Mononuclear cell (primary cell): ENCODE results near the gene DIPK1A. TPM values are rescaled to one million over a fixed set of nuclear protein-coding genes. Genes with fewer than 3 reads are reported as not detected.

Experiments
- H3K27me3 ChIP-seq: 2 replicates; pipeline ENCODE4 v1.6.0; 2011; ENCODE audit warnings: low read length, control low read depth; ENCODE audit not compliant: insufficient read depth
- H3K4me1 ChIP-seq: 2 replicates; pipeline ENCODE4 v1.5.1; 2011; ENCODE audit warnings: mild to moderate bottlenecking, low read length, control low read depth; ENCODE audit not compliant: insufficient read depth
- H3K4me3 ChIP-seq: 2 replicates; pipeline ENCODE4 v1.5.1; 2011; ENCODE audit warnings: mild to moderate bottlenecking, low read length, moderate library complexity
- H3K9me3 ChIP-seq: 2 replicates; pipeline ENCODE4 v1.5.1; 2011; ENCODE audit warnings: low read depth, mild to moderate bottlenecking, control low read depth, low read length
- total RNA-seq: library from RNA; depleted of rRNA; stranded (reverse); fragments of >200 nt; gene quantifications from one replicate; pipeline ENCODE4 v1.2.3, GENCODE V29; 2012

DIPK1A gene
- total RNA-seq, 1 donor: 6.8 TPM

- no peak overlapping the region for H3K4me3 ChIP-seq
- H3K4me1 ChIP-seq: peaks cover 7% of the 10 kb centered on the region
- no peaks in the 10 kb centered on the region for H3K27me3 ChIP-seq
- no peaks in the 10 kb centered on the region for H3K9me3 ChIP-seq
These were observed 101.7 kb downstream of the DIPK1A start for GRCh38 chr1:92859400-92860039.

- Histone ChIP-seq H3K4me3 (no peak overlapping the region), H3K4me1 (peaks cover 14% of the 10 kb centered on the region), H3K9me3 (no peaks in the 10 kb centered on the region), H3K27me3 (no peaks in the 10 kb centered on the region)
These were observed 102.5 kb downstream of the DIPK1A start for GRCh38 chr1:92858564-92859399.

GRCh38 chr1:92857817-92858216 lies 103.4 kb downstream of the DIPK1A start:
- no peaks in the 10 kb centered on the region for H3K27me3 ChIP-seq
- peaks cover 24% of the 10 kb centered on the region for H3K4me1 ChIP-seq
- H3K4me3 ChIP-seq: no peak overlapping the region
- H3K9me3 ChIP-seq: no peaks in the 10 kb centered on the region

DNA sequence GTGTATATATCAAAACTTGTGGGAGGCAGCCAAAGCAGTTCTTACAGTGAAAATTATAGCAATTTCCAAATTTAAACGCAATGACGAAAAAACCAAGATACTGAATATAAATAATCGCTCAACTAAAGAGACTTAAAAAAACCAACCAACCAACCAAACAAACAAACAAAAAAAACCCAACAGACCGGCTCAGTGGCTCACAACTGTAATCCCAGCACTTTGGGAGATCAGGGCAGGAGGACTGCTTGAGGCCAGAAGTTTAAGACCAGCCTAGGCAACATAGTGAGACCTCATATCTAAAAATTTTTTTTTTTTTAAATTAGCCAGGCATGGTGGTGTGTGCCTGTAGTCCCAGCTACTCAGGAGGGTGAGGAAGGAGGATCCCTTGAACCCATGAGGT lies 106.0 kb downstream of the DIPK1A start:
- H3K9me3 ChIP-seq: no peaks in the 10 kb centered on the region
- no peaks in the 10 kb centered on the region for H3K27me3 ChIP-seq
- H3K4me3 ChIP-seq: no peak overlapping the region
- H3K4me1 ChIP-seq: peaks cover 36% of the 10 kb centered on the region

GRCh38 chr1:92854101-92854785 lies 107.0 kb downstream of the DIPK1A start:
- Histone ChIP-seq H3K4me1 (peaks cover 33% of the 10 kb centered on the region), H3K27me3 (no peaks in the 10 kb centered on the region), H3K9me3 (no peaks in the 10 kb centered on the region), H3K4me3 (no peak overlapping the region)

DNA sequence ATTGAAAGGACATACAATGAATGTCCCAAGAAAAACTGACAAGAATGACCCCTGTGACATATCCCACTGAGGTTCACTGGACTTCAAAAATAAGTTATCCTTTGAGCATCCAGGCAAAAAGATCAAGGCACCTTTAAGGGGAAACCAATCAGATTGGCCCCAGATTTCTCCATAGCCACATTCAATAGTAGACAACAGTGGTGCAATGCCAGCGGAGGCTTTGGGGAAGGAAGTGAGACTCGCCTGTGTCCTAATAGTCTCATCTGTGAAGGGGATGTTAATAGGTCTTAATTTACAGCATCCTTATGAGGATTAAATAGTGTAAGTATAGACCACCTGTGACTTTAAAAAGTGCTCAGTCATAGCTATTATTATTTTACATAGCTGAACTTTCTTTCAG lies 108.0 kb downstream of the DIPK1A start:
- no peak overlapping the region for H3K4me3 ChIP-seq
- no peaks in the 10 kb centered on the region for H3K9me3 ChIP-seq
- no peaks in the 10 kb centered on the region for H3K27me3 ChIP-seq
- peaks cover 32% of the 10 kb centered on the region for H3K4me1 ChIP-seq

DNA sequence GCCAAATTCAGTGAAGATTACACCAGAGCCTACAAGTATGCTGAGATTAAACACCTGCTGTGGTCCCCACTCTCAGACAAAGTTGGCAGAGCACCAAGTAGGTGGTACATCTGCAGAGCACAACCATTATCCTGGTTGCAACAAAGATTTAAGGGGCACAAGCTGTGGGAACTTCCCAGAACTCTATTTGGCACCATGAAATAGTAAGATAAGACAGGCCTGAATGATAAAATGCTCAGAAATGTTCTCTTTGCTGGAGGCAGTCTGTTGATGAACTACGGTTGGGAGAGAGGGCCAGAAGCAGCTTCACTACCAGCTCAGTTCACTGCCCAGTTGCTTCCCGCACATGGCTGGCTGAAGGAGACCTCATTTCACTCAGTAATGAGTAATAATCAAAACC lies 109.5 kb downstream of the DIPK1A start:
- no peaks in the 10 kb centered on the region for H3K9me3 ChIP-seq
- H3K4me1 ChIP-seq: peaks cover 32% of the 10 kb centered on the region
- H3K27me3 ChIP-seq: no peaks in the 10 kb centered on the region
- no peak overlapping the region for H3K4me3 ChIP-seq

DNA sequence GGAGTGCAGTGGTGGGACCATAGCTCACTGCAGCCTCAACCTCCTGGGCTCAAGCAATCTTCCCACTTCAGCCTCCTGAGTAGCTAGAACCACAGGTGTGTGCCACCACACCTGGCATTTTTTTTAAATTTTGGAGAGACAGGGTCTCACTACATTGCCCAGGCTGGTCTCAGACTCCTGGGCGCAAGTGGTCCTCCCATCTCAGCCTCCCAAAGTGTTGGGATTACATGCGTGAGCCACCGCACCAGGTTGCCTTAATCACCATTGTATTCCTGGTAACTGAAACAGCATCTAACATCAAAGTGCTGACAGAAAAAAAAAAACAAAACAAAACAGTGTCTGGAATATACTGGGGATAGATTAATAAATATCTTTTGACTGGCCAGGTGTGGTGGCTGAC lies 111.2 kb downstream of the DIPK1A start:
- H3K9me3 ChIP-seq: no peaks in the 10 kb centered on the region
- no peaks in the 10 kb centered on the region for H3K27me3 ChIP-seq
- H3K4me1 ChIP-seq: peaks cover 32% of the 10 kb centered on the region
- no peak overlapping the region for H3K4me3 ChIP-seq

DNA sequence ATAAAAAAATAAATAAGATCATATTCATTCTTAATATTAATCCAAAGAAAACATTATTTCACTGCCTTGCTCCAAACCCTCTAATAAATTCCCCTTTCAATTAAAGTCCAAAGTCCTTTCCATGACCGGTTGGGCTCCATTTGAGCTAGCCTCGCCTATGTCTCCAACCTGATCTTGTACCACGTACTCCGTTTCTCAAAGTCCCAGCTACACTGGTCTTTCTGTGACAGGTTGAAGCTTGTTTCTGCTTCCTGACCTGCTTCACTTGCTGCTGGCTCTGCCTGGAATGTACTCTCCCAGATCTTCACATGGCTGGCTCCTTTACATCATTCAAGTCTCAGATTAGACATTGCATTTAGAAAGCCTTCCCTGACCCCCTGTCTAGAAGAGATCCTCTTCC lies 113.1 kb downstream of the DIPK1A start:
- Histone ChIP-seq H3K9me3 (no peaks in the 10 kb centered on the region), H3K4me3 (no peak overlapping the region), H3K27me3 (no peaks in the 10 kb centered on the region), H3K4me1 (peaks cover 17% of the 10 kb centered on the region)

DNA sequence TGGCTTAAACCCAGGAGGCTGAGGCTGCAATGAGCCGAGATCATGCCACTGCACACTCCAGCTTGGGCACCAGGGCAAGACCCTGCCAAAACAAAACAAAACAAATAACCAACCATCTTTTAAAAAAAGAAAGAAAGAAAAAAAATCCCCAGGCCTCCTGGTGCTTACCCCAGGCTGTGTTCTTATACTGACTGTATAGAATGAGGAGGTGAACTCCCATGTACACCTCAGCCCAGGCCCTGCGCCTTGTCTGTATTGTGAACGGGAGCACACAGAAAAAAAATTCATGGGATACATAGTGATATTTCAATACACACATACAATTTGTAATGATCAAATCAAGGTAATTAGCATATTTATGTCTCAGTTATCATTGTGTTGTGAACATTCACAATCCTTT lies 115.4 kb downstream of the DIPK1A start:
- H3K4me3 ChIP-seq: no peak overlapping the region
- H3K27me3 ChIP-seq: no peaks in the 10 kb centered on the region
- no peaks in the 10 kb centered on the region for H3K9me3 ChIP-seq
- H3K4me1 ChIP-seq: no peaks in the 10 kb centered on the region

DNA sequence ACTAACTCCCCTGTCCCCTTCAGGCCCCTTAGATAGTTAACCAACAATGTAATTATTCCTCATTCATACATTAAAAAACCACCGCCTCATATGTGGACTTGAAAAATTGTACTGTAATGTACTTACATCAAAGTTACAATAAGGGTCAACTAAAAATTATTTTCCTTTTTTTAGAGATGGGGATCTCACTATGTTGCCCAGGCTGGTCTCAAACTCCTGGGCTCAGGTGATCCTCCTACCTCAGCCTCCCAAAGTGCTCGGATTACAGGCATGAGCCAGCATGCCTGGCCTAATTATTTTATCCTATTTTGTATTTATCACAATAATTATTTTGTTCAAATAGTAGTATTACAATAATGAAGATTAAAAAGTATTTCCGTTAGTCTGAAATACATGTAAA lies 116.8 kb downstream of the DIPK1A start:
- H3K4me1 ChIP-seq: peaks cover 6% of the 10 kb centered on the region
- no peaks in the 10 kb centered on the region for H3K27me3 ChIP-seq
- no peak overlapping the region for H3K4me3 ChIP-seq
- no peaks in the 10 kb centered on the region for H3K9me3 ChIP-seq

DNA sequence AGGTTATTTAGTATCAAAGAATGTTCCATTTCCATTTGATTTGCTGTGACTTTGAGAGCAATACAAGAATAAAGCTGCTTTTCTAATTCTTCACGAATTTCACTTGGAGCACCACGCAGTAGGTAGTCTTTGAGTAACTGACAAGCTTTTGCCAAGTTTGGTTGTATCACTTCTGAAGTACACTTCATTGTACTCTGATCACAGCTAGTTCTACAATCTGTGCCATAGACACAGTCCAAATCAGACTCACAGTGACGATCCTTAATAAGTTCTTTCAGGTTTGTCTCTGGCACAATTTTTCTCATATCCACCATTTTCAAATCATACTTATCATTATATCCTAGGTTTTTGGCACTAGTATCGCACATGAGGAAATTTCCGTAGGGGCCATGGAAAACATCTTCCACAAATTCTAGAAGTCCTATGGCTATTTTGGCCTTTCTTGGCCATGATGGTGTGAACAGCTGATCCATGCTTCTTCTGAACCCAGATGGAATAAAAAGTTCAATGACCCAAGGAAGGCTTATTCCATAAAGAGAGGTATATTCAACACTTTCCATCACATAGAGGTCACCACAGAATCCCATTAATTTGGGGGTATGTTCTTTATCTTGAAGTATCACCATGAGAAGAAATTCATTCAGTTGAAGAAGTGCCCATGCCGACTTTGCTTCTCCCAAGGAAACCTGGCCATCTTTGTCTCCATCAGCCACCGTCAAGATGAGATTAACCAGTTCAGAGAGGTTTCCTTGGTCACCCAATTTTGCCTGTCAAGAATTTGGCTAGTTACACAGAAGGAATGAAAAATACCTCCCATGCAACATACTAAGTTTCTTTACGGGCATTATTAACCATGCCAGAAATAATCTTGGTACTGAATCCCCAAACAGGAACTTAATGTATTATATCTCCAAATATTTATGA lies 117.6 kb downstream of the DIPK1A start:
- H3K4me3 ChIP-seq: no peak overlapping the region
- H3K27me3 ChIP-seq: no peaks in the 10 kb centered on the region

GRCh38 chr1:92843046-92843423 lies 118.2 kb downstream of the DIPK1A start:
- Histone ChIP-seq H3K4me1 (peaks cover 11% of the 10 kb centered on the region), H3K9me3 (no peaks in the 10 kb centered on the region), H3K27me3 (no peaks in the 10 kb centered on the region), H3K4me3 (no peak overlapping the region)

More for the DNA sequence above, 117.6 kb downstream of the DIPK1A start:
- Histone ChIP-seq H3K4me1 (peaks cover 11% of the 10 kb centered on the region), H3K9me3 (no peaks in the 10 kb centered on the region)

GRCh38 chr1:92842082-92843045 lies 118.9 kb downstream of the DIPK1A start:
- H3K27me3 ChIP-seq: no peaks in the 10 kb centered on the region
- no peaks in the 10 kb centered on the region for H3K9me3 ChIP-seq
- peaks cover 11% of the 10 kb centered on the region for H3K4me1 ChIP-seq
- H3K4me3 ChIP-seq: no peak overlapping the region
